Stimulated activated CD4-positive, alpha-beta T cell treated with anti-CD3 and anti-CD28 coated beads, TNF-alpha, amount 100 ng/mL, for 24 hours (primary cell): ENCODE measurements around the gene ETS2.
A peak's percentile ranks its signal among the peaks of the same experiment; 100 is the strongest.
"Not testable (repeated sequence)": the region's sequence is repeated elsewhere in the genome, so short reads cannot be mapped to it uniquely, and the experiment has no call there.

ENCODE experiments used
- DNase-seq, 3 experiments: peaks; one replicate each; pipeline ENCODE4 v3.0.0-alpha.2; 2020; ENCODE audit warnings: low read depth in 3 of 3

The ETS2 gene

DNA sequence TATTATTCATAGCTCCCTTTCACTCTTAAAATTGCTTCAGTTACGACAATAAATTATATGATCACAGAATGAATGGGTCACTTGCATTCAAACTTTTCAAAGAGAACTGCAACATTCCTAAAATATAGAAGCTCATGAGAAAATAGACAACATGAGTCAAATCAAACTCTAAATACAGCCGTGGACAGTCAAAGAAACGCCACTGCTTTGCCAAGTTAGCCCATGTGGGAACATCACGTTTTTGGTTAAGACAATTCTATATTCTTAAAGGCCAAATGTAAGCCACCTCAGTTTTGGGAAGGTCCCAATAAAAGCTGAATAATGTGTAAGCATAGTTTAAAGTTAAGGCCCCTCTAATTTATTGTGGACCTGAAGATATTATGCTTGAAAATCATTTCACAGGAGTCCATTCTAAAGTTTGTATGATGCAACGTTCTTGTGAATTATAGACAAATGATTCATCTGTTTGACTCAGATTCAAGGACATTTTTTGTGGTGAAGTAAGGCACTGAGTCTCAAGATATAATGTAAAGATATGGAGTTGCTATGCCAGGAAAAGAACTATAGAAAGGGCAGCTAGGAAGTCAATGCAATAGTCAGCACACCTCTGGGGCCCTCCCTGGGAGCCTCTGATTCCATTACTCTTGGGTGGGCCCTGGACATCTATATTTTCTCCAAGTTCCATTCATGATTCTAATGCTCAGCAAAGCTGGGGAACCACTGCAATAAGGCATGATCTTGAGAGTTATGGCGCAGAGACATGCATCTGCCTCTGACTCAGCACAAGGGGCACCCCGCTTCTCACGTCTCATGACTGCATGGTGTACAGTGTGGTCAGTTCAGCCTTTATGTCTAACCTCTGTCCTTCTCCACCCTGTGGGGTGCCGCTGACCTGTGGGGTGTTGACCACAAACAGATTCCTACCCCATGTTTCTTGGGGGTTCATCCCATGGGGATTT lies 33.9 kb downstream of the ETS2 start:
- peak in 1 of 3 experiments; percentile 12 for DNase-seq

DNA sequence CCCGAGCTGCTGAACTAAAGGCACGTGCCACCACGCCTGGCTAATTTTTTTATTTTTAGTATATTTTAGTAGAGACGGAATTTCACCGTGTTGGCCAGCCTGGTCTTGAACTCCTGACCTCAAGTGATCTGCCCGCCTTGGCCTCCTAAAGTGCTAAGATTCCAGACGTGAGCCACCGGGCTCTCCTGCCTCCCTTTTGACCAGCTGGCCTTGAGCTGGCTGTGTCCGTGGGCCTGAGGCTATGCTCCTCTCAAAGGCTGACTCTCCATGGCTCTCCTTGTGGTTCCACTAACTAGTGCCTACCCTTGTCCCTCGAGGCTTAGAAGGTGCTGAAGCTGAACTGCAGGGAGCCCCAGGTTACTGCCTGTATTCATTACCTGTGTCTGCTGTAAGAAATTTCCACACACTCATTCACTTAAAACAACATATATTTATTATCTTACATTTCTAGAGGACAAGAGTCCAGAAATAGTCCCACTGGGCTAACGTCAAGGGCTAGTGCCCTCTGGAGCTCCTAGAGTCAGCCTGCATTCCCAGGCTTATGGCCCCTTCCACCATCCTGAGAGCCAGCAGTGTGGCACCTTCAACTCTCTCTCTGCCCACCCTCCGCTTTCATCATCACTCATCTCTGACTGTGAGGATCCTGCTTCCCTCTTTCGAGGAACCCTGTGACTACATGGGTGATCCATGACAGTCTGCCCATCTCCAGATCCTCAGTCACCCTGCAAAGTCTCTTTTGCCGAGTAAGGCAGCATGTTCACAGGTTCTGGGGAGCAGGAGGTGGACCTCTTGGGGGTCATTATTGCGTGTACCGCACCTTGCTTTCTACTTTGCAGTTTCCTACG lies 34.9 kb downstream of the ETS2 start:
- DNase-seq: no peak

DNA sequence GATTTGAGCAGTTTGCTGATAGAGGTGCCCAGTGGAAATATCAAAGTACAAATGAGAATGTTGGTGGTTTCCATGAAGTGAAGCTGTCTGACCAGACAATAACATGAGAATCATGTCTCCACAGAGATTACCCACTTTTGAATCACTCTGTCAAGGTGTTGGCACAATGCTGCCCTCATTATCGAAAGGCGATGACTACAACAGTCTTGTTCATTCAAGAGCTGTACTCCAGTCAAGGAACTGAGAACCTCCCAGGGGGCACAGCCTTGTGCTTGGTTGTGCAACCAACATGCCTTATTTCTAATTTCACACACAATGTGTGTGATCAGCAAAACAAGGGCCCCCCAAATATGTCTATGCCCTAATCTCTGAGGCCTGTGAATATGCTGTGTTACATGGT lies 35.7 kb downstream of the ETS2 start:
- no peak for DNase-seq

DNA sequence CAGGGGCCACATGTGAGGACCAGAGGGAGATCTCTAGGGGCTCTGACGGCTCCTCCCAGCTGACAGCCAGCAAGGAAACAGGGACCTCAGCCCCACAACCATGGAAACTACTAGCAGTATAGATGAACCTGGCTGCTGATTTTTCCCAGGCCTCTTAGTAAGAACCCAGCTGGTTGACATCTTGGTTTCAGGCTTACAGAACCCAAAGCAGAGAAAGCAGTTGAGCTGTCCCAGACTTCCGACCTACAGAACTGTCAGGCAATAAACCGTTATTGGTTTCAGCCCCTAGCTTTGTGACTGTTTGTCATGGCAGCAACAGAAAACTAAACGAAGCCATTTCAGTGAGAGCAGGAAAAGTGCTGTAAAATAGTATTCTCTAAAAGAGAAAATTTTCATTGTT lies 36.4 kb downstream of the ETS2 start:
- DNase-seq: no peak

DNA sequence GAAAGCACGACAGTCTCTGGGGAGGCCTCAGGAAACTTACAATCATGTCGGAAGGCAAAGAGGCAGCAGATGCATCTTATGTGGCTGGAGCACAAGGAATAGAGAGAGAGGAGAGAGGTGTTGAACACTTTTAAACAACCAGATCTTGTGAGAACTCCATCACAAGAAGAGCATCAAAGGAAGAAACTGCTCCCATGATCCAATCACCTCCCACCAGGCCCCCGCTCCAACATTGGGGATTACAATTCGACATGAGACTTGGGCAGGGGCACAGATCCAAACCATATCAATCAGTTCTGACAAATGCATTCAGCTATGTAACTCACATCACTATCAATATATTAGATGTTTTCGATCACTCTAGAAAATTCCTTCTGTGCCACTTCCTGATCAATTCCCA lies 37.6 kb downstream of the ETS2 start:
- DNase-seq: no peak

DNA sequence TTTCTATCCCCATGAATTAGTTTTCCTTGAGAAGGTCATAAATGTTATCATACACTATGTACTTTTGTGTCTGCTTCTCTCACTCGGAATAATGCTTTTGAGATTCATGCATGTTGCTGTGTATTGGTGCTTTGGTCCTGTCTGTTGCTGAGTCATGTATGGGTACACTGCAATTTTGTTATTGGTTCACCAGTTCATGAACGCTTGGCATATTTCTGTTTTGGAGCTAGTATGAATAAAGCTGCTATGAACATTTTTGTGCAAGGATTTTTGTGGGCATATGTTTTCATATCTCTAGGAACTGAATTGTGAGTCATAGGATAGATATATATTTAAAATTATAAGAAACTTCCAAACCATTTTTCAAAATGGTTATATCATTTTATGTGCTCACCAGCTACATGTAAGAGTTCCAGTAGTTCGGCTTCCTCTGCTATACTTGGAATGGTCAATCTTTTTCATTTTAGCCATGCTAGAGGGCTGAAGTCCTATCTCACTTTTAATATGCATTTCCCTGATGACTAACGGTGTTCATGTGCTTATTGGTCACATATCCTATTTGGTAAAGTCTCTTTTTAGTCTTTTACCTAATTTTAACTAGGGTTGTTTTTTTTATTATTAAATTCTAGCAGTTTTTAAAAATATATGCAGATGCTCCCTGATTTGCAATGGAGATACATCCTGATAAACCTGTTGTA lies 38.2 kb downstream of the ETS2 start:
- DNase-seq: no peak

DNA sequence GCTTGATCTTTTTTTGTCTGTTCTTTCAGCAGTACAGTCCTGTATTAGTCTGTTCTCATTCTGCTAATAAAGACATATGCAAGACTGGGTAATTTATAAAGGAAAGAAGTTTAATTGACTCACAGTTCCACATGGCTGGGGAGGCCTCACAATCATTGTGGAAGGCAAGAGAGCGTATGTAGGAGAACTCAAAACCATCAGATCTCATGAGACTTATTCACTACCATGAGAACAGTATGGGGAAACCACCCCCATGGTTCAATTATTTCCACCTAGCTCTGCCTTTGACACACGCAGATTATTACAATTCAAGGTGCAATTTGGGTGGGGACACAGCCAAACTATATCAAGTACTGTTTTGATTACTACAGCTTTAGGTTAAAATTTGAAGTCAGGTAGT lies 39.6 kb downstream of the ETS2 start:
- not testable (repeated sequence) for DNase-seq

DNA sequence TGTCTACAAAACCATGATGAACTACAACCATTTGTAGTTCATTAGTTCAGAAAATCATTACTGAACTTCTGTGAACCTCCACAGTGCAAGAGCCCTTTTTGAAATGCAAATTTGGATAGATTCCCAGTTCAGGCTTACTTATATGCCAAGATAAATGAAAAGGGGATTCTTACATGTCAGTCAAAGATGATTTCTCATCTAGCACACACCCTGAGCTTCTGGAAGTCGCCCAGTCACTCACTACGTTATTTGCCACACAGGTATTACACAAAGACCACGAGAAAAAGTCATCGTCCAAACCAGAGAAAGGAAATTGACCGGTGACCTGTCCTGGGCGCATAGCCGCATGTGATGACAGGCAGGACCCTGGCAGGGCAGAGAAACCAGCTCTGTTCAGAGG lies 41.8 kb downstream of the ETS2 start:
- DNase-seq: no peak

DNA sequence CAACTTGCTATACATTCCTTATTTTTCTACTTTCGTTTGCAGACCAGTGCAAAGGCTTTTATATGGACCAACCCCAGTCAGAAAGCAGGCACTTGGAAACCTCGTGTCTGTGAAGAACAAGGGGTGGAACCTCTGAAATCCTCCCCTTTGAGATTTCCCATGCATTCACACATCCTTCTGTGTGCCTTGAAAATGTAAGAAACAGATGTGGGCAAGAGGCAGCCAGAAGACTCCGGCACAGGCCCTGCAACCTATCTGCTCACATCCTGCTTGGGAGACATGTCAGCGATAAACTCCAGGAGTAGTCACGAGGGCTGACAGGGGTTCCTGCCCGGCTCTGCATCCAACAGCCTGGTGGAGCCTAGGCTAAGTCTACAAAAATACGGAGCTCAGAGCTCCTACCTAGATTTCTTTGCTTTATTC lies 42.5 kb downstream of the ETS2 start:
- no peak for DNase-seq

DNA sequence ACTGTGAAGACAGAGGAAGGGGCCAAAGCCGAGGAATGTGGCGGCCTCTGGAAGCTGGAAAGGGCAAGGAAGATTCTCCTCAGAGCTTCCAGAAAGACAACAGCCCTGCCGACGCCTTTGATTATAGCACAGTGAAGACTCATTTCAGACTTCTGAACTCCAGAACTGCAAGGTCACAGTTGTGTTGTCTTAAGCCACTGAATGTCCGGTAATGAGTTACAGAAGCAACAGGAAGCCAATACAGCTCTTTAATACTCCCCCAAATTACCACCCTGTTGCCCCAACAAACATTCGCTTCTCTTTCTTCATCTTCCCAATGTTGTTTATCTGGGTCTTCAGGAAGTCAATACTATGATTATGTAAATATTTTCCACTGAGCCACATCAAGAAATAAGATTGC lies 44.0 kb downstream of the ETS2 start:
- DNase-seq: no peak

DNA sequence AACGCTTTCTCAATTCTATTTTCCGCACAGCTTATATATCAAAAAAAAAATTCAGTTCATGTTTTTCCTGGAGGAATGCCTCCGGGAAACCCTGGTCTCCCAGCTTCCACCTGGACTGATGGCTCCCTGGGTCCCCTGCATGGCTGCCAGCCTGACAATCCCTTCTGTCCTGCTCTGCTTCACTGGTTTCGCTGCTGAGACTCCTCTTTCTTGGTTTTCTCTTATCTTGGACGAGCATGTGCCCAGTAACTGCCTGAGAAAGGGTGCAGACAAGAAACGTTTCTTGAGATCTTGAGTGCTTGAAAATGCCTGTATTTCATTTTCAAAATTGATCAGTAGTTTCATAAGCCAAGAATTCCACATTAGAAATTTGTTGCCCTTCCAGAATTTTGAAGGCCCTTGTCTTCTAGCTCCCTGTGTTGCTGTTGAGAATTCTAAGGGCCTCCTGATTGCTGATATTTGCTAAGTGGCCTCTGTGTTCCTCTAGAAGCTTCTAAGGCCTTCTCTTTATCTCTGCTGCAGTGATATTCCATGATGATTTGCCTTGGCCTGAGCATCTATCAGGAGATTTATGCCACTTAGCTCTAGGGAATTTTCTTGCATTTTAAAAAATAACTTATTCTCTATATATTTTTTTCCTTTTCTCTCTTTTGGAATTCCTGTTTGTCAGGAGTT lies 44.7 kb downstream of the ETS2 start:
- DNase-seq: no peak

DNA sequence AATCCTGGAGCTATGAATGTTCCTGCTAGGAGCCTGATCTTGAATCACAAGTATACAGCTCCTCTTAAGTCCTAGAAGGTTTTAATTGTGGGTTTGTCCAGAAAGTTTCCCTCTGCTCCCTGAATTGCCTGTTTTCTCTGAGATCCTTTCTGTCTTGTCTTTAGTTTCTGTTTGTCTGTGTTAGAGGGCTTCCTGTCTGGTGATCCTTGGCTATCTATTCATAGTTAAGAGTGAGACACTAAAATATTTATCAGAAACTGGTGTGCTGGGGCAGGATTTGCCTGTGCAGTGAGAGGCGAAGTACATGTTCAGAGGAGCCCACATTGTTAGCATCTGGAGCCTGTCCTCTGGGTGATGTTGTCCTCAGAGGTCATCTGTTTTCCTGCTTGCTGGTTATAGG lies 45.4 kb downstream of the ETS2 start:
- no peak for DNase-seq

DNA sequence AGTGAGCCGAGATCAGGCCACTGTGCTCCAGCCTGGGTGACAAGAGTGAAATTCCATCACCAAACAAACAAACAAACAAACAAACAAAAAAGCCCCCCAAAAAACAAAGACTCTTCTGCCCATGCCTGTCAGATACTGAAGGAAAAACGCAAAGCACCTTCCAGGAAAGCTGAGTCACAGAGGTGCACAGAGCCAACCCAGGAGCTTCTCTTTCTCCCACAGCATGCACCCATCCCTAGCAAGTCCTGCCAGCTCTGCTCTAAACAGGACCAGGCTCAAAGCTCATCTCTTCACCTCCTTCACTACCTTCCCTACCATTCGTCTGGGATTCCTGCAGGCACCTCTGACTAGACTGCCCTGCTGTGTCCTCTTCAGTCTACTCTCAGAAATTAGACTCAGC lies 46.5 kb downstream of the ETS2 start:
- DNase-seq: no peak

DNA sequence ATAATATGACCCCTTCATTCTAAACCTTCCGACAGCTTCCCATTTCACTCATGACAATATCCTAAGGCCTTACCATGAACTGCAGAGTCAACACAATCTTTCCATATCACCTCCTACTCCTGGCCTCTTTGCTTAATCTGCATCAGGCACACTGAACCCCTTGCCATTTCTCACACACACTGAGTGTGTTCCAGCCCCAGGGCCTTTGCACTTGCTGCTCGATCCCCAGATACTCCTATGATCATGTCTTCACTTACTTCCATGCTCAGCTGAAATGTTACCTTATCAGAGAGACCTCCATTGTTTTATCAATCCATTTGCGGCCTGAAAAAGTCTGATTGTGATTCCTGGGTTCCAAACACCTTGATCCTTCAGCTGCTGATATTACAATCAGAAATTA lies 47.0 kb downstream of the ETS2 start:
- DNase-seq: no peak

DNA sequence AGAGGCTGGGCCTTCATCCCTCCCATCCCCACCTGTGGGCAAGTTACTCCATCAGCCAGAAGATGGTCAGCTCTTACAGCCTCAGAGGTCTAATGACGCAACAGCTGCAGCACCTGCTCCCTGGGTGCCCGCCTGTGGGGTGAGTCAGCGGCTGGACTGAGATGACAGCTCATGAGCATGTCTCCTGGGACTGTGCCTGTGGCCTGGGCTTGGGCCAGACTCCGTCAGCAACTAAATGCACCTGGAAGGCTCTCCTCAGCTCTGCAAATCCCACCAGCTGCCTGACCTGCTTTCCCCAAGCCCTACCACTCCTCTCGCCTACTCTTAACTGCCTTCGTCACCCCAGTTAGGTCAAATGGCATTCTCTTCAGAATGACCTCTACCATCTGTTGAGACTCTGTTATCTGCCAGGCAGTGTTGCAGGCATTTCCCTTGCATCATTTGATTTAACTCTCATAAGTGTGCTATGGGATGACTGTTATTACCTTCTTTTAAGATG lies 47.7 kb downstream of the ETS2 start:
- no peak for DNase-seq

DNA sequence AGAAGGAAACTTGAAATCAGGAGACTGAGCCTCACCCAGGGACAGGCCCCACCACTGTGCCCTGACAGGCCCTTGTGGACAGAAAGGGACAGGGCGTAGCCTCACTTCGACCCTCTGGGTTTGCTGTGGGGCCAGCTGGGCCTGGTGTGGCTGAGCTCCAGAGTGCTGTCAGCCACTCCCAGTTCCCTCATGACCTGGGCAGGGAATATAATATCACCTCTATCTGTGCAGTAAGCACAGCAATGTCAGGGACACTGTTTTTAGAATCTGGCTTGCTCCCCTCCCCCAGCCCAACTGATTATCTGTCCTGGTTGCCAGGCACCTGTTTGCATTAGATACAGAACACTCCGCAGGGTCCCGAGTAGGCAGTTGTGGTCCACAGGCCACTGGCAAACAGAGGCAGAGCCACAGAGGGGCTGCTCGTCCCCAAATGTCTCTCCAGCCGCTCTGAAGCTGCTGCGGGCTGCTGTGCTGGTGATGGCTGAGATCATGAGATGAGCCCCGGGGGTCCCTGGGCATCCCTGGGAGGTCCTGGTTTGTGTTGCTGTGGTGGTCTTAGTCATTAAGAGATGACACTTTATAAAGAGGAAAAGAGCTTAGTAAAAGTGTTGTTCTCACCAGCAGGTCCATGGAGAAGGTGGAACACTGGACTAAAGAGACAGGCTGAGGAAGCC lies 51.6 kb downstream of the ETS2 start:
- DNase-seq: no peak

DNA sequence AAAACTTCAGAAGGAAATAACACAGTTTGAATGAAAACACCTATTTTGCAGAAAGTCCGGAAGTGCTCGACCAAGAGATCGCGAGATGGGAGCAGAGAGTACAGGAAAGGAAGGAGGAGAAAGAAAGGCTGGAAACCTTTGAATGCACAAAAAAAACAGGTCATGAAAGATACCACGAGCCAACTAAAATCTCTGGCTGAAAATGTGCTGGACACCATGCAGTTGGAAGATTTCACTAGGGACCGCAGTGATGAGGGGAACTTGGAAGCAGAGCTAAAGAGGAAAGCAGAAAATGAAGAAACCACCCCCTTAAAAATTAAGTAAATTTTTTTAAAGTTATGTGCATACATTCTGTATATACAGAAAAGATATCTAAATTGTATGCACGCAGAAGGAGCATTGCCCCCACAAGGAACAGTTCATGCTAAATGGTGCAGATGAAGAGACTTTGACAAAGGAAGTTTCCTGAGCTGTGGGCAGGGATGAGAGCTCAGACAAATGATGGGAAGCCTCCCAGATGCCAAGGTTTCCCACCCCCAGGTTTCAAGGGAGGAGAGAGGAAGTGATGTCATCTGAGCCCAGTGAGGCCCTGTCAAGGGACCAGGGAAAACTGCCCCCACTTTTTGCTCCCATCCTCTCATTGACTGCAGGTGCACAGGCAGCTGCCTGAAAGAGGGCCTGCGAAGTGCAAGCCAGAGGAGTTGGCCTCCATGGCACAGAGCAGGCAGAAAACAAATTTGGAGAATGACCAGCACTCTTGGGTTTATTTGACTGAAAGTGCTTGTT lies 52.5 kb downstream of the ETS2 start:
- no peak for DNase-seq

DNA sequence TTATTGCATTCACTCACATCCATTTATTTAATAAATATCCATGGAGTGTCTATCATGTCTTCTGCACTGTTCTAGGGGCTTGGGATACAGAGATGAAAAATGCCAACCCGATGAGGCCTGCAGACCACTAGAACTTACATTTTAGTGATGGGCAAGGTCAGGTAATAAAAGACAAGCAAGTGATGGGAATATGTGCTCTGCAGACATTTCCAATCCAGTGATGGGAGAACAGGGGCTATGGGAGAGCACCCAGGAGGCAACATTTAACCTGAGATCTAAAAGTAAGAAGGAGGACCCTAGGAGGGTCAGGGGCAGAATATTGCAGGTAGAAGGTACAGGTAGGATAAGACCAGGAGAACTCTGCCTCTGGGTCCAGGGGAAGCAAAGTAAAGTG lies 53.1 kb downstream of the ETS2 start:
- DNase-seq: no peak

DNA sequence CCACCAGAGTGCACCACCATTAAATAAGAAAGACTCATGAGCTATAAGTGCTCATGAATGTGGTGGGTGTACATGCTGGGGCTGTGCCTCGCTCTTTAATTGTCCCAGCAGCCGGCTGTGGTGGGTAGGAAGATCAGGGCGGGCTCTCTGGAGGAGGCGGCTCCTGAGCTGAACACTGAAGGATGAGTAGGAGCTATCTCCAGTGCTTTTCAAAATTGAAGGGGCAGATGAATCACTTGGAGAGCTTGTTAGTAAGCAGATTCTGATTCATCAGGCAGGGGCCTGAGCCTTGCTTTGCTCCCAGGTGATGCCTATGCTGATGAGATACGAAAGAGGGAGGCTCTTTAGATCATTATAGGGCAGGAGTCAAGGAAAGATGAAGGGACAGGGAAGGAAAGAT lies 54.1 kb downstream of the ETS2 start:
- DNase-seq: no peak

DNA sequence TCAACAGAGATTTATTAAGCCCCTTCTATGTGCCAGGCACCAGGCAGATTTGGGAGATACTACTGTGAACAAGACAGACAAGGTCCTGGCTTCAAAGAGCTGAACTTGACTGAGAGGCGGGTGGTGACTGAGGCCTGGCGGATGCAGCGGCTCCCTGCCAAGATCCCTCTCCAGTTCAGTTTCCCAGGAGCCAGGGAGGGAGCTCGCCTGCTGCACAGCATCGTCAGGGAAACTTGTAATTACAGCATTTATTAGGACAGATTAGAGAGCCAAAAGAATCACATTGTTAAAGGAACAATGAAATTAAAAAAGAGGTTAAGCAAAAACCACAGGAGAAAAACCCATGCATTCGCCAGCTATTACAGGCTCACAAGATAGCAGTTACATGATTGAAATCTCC lies 55.3 kb downstream of the ETS2 start:
- DNase-seq: no peak
